Measurements from ENCODE around the gene NTM.

- TF ChIP-seq CTCF (IDR thresholded peaks at IDR 0.05) (no peak), POLR2A (IDR thresholded peaks at IDR 0.05) (no peak)
Observed at GRCh38 chr11:131685206-131685605, 314.8 kb downstream of the NTM start.
